Measurements from ENCODE around the gene PAPSS1. TPM values are rescaled to one million over a fixed set of nuclear protein-coding genes. Genes with fewer than 3 reads are reported as not detected.

PAPSS1 gene
- total RNA-seq, 1 donor from 2014 or later, result 68.2 TPM

DNA sequence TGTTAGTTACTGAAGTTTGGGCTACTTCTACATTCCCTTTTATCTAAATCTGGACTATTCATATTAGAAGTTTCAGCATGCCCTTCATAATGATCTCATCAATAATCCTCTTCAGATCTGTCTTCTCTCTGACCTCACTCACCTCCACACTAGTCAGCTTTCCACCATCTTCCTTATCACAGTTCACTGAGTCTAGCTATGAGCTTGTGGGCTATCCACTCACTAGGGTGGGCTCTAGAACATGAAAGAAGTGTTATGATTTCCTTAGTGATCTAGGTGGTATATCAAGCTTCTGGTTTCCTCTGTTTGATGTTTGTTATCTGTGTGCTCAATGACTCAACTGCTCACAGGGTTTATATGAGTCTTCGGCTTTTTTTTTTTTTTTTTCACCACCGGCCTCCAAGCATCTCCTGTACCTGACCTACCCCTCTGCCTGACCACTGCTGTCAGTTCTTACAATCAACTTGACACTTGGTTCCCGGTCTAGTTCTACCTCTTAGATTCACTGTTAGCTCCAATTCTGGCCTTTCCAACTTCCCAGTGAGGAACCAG is 103.1 kb downstream of the PAPSS1 start:
- TF ChIP-seq, protein P1, sequence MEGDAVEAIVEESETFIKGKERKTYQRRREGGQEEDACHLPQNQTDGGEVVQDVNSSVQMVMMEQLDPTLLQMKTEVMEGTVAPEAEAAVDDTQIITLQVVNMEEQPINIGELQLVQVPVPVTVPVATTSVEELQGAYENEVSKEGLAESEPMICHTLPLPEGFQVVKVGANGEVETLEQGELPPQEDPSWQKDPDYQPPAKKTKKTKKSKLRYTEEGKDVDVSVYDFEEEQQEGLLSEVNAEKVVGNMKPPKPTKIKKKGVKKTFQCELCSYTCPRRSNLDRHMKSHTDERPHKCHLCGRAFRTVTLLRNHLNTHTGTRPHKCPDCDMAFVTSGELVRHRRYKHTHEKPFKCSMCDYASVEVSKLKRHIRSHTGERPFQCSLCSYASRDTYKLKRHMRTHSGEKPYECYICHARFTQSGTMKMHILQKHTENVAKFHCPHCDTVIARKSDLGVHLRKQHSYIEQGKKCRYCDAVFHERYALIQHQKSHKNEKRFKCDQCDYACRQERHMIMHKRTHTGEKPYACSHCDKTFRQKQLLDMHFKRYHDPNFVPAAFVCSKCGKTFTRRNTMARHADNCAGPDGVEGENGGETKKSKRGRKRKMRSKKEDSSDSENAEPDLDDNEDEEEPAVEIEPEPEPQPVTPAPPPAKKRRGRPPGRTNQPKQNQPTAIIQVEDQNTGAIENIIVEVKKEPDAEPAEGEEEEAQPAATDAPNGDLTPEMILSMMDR (IDR thresholded peaks at IDR 0.05), result no peak
- Histone ChIP-seq H3K4me3 (no peak overlapping the region), H3K36me3 (peaks cover 10% of the 10 kb centered on the region), H3K27me3 (ENCODE audit: low read depth) (no peaks in the 10 kb centered on the region), H3K9me3 (no peaks in the 10 kb centered on the region), H3K27ac (no peak overlapping the region), H3K4me1 (no peaks in the 10 kb centered on the region)
- intact Hi-C loops (cut with DNase I), result no loop called here
- DNase-seq, result no peak
- ATAC-seq, result no peak

- intact Hi-C loops (cut with DNase I), result no loop called here
- no peaks in the 10 kb centered on the region for H3K9me3 ChIP-seq
- H3K4me3 ChIP-seq, result no peak overlapping the region
- H3K36me3 ChIP-seq, result peaks cover 10% of the 10 kb centered on the region
- TF ChIP-seq, protein P1 (IDR thresholded peaks at IDR 0.05), result no peak
- DNase-seq (no peak), ATAC-seq (no peak)
- H3K4me1 ChIP-seq, result no peaks in the 10 kb centered on the region
- no peak overlapping the region for H3K27ac ChIP-seq
- H3K27me3 ChIP-seq (ENCODE audit: low read depth), result no peaks in the 10 kb centered on the region
Observed at GRCh38 chr4:107615809-107616208, 104.2 kb downstream of the PAPSS1 start.

DNA sequence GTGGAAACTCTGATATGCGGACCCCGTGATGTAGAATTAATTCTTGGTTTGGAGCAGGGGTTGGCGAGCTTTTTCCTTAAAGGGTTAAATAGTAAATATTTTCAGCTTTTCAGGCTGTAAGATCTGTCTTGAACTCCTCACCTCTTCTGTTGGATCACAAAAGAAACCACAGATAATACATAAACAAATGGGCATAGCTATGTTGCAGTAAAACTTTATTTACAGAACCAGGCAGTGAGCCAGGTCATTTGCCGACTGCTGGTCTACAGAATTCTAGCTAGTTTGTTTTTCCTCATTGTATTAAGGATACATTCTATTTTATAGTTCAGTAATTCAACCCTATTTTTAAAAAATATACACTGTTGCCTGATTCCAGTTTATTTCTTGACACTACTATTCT is 116.6 kb downstream of the PAPSS1 start:
- TF ChIP-seq, protein P1 (IDR thresholded peaks at IDR 0.05), result no peak

GRCh38 chr4:107600983-107601382 is 119.1 kb downstream of the PAPSS1 start:
- ATAC-seq, result no peak
- Histone ChIP-seq H3K27ac (no peak overlapping the region), H3K4me3 (no peak overlapping the region), H3K36me3 (no peaks in the 10 kb centered on the region), H3K9me3 (no peaks in the 10 kb centered on the region), H3K4me1 (no peaks in the 10 kb centered on the region), H3K27me3 (ENCODE audit: low read depth) (no peaks in the 10 kb centered on the region)
- TF ChIP-seq, protein P1 (IDR thresholded peaks at IDR 0.05), result no peak
- intact Hi-C loops (cut with DNase I), result no loop called here
- no peak for DNase-seq

More for the DNA sequence above, 116.6 kb downstream of the PAPSS1 start:
- no peaks in the 10 kb centered on the region for H3K4me1 ChIP-seq
- H3K36me3 ChIP-seq, result no peaks in the 10 kb centered on the region
- H3K27ac ChIP-seq, result no peak overlapping the region
- H3K4me3 ChIP-seq, result no peak overlapping the region
- intact Hi-C loops (cut with DNase I), result no loop called here
- no peaks in the 10 kb centered on the region for H3K9me3 ChIP-seq
- H3K27me3 ChIP-seq (ENCODE audit: low read depth), result no peaks in the 10 kb centered on the region
- DNase-seq (no peak), ATAC-seq (no peak)

- no peak for DNase-seq
- H3K27ac ChIP-seq, result no peak overlapping the region
- no peaks in the 10 kb centered on the region for H3K27me3 ChIP-seq (ENCODE audit: low read depth)
Observed at GRCh38 chr4:107600436-107600835, 119.6 kb downstream of the PAPSS1 start.

More at GRCh38 chr4:107600436-107600835, 119.6 kb downstream of the PAPSS1 start:
- intact Hi-C loops (cut with DNase I), result no loop called here
- no peaks in the 10 kb centered on the region for H3K4me1 ChIP-seq
- no peak overlapping the region for H3K4me3 ChIP-seq
- TF ChIP-seq, protein P1 (IDR thresholded peaks at IDR 0.05), result no peak
- ATAC-seq, result no peak
- no peaks in the 10 kb centered on the region for H3K36me3 ChIP-seq
- no peaks in the 10 kb centered on the region for H3K9me3 ChIP-seq
